ENCODE data around the gene PRR13.

DNA sequence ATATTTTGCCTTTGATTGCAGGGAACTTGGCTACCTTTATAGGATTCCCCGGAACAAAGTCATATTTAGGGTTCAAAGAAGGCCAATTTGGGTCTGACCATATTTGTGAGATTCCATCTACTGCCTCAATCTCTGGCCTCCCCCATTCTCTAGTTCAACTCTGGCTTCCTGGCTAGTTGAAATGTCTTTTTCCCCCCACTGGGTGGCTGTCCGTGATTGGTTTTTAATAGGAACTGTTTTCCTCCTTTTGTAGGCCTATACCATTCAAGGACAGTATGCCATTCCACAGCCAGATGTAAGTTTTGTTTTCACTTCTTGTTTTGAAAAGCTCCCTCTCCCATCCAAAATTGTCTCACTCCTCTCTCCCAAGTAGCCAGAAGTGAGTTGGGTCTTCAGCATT, 24.1 kb downstream of the PRR13 start:
- TF ChIP-seq, protein P1, sequence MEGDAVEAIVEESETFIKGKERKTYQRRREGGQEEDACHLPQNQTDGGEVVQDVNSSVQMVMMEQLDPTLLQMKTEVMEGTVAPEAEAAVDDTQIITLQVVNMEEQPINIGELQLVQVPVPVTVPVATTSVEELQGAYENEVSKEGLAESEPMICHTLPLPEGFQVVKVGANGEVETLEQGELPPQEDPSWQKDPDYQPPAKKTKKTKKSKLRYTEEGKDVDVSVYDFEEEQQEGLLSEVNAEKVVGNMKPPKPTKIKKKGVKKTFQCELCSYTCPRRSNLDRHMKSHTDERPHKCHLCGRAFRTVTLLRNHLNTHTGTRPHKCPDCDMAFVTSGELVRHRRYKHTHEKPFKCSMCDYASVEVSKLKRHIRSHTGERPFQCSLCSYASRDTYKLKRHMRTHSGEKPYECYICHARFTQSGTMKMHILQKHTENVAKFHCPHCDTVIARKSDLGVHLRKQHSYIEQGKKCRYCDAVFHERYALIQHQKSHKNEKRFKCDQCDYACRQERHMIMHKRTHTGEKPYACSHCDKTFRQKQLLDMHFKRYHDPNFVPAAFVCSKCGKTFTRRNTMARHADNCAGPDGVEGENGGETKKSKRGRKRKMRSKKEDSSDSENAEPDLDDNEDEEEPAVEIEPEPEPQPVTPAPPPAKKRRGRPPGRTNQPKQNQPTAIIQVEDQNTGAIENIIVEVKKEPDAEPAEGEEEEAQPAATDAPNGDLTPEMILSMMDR (IDR thresholded peaks at IDR 0.05) = no peak
- no peak for TF ChIP-seq POLR2AphosphoS5 (IDR thresholded peaks at IDR 0.05)
- no peak for TF ChIP-seq POLR2A (IDR thresholded peaks at IDR 0.05)
